Measurements from ENCODE around the gene DEF6.

The DEF6 gene

GRCh38 chr6:35343835-35344550, 46.4 kb downstream of the DEF6 start:
- DNase-seq (ENCODE audit: low spot score): no peak

GRCh38 chr6:35351422-35351821, 53.8 kb downstream of the DEF6 start:
- DNase-seq (ENCODE audit: low spot score): no peak

GRCh38 chr6:35352735-35353134, 55.1 kb downstream of the DEF6 start:
- DNase-seq (ENCODE audit: low spot score): no peak

- DNase-seq (ENCODE audit: low spot score): no peak
These were observed 56.9 kb downstream of the DEF6 start for GRCh38 chr6:35354361-35355135.

GRCh38 chr6:35356391-35356790, 58.8 kb downstream of the DEF6 start:
- no peak for DNase-seq (ENCODE audit: low spot score)

- DNase-seq (ENCODE audit: low spot score): no peak
These were observed 60.1 kb downstream of the DEF6 start for GRCh38 chr6:35357677-35358076.

- no peak for DNase-seq (ENCODE audit: low spot score)
These were observed 60.5 kb downstream of the DEF6 start for GRCh38 chr6:35358086-35358485.

- DNase-seq (ENCODE audit: low spot score): no peak
These were observed 61.7 kb downstream of the DEF6 start for GRCh38 chr6:35359346-35359743.

- no peak for DNase-seq (ENCODE audit: low spot score)
These were observed 62.2 kb downstream of the DEF6 start for GRCh38 chr6:35359744-35360348.

- DNase-seq (ENCODE audit: low spot score): no peak
These were observed 62.9 kb downstream of the DEF6 start for GRCh38 chr6:35360349-35361138.

- no peak for DNase-seq (ENCODE audit: low spot score)
These were observed 64.6 kb downstream of the DEF6 start for GRCh38 chr6:35362200-35362599.

GRCh38 chr6:35363293-35363750, 65.7 kb downstream of the DEF6 start:
- DNase-seq (ENCODE audit: low spot score): no peak

GRCh38 chr6:35365594-35366203, 68.1 kb downstream of the DEF6 start:
- DNase-seq (ENCODE audit: low spot score): no peak

- DNase-seq (ENCODE audit: low spot score): no peak
These were observed 68.6 kb downstream of the DEF6 start for GRCh38 chr6:35366204-35366596.

- no peak for DNase-seq (ENCODE audit: low spot score)
These were observed 70.0 kb downstream of the DEF6 start for GRCh38 chr6:35367646-35368037.

- peak; percentile 19 for DNase-seq (ENCODE audit: low spot score)
These were observed 70.6 kb downstream of the DEF6 start for GRCh38 chr6:35368038-35368887.

GRCh38 chr6:35370124-35370741, 72.6 kb downstream of the DEF6 start:
- DNase-seq (ENCODE audit: low spot score): peak; percentile 23

GRCh38 chr6:35370785-35371493, 73.3 kb downstream of the DEF6 start:
- no peak for DNase-seq (ENCODE audit: low spot score)
